Measurements from ENCODE around the gene ADAMTS2.

ADAMTS2 gene

DNA sequence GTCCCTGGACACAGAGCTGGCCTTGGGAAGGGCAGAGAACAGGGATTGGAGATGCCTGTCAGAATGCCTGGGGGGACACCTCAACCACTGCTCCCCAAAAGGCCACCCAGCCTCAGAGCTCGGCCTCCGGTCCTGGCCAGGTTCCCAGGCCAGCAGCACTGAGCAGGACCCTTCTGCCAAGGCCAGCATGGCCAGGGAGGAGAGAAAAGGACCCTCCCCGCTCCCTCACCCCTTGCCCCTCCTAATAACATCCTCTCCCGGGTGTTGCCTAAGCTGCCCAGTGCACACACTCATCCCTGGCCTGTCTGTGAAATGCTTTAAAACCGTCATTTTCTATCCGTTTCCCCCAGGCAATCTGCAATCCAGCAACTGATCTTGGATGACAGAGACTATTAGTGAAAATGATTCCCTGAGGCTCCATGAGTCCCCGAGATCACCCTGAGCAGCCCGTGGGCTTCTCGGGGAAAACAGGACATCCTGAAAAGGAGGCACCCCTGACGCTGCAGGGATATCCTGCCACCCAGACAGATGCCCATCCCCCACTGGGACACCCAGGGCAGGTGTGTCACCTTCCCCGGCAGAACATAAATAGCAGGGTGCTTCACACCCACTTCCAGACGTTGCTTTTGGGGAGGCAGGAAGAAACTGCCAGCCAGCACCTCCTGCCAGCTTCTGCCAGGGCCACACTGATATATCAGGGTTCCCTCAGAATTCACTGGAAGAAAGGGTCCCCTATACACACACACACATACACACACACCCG is 75.3 kb downstream of the ADAMTS2 start:
- DNase-seq (ENCODE audit: low spot score) (peak; percentile 49), ATAC-seq (ENCODE audit: low read depth) (no peak)
- TF ChIP-seq, protein P1, sequence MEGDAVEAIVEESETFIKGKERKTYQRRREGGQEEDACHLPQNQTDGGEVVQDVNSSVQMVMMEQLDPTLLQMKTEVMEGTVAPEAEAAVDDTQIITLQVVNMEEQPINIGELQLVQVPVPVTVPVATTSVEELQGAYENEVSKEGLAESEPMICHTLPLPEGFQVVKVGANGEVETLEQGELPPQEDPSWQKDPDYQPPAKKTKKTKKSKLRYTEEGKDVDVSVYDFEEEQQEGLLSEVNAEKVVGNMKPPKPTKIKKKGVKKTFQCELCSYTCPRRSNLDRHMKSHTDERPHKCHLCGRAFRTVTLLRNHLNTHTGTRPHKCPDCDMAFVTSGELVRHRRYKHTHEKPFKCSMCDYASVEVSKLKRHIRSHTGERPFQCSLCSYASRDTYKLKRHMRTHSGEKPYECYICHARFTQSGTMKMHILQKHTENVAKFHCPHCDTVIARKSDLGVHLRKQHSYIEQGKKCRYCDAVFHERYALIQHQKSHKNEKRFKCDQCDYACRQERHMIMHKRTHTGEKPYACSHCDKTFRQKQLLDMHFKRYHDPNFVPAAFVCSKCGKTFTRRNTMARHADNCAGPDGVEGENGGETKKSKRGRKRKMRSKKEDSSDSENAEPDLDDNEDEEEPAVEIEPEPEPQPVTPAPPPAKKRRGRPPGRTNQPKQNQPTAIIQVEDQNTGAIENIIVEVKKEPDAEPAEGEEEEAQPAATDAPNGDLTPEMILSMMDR (IDR thresholded peaks at IDR 0.05; ENCODE audit: poor library complexity, severe bottlenecking): no peak

DNA sequence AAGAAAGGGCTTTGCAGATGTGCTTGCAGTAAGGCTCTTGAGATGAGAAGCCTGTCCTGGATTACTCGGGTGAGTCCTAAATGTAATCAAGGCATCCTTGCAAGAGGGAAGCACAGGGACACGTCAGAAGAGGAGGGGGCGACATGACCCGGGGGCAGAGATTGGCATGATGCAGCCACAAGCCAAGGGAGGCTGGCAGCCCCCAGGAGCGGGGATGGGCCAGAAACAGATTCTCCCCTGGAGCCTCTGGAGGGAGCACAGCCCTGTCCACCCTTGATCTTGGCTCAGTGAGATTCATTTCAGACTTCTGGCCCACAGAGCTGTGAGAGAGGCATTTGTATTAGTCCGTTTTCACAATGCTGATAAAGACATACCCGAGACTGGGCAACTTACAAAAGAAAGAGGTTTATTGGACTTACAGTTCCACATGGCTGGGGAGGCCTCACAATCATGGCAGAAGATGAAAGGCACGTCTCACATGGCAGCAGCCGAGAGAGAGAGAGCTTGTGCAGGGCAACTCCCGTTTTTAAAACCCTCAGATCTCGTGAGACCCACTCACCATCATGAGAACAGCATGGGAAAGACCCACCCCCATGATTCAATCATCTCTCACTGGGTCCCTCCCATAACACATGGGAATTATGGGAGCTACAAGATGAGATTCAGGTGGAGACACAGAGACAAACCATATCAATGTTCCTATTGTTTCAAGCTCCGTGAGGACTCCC is 76.1 kb downstream of the ADAMTS2 start:
- DNase-seq (ENCODE audit: low spot score) (peak; percentile 23), ATAC-seq (ENCODE audit: low read depth) (no peak)
- peaks cover 4% of the 10 kb centered on the region for H3K9me3 ChIP-seq (ENCODE audit: severe bottlenecking)
- TF ChIP-seq, protein P1 (IDR thresholded peaks at IDR 0.05; ENCODE audit: poor library complexity, severe bottlenecking): no peak
- no peak overlapping the region for H3K27ac ChIP-seq (ENCODE audit: poor library complexity, severe bottlenecking)
- H3K4me3 ChIP-seq (ENCODE audit: severe bottlenecking): no peak overlapping the region
- H3K4me1 ChIP-seq (ENCODE audit: insufficient read depth, poor library complexity, severe bottlenecking): no peaks in the 10 kb centered on the region
- no peaks in the 10 kb centered on the region for H3K27me3 ChIP-seq (ENCODE audit: insufficient read depth, poor library complexity, severe bottlenecking)
- H3K36me3 ChIP-seq (ENCODE audit: low read depth): no peaks in the 10 kb centered on the region

More for the DNA sequence above, 75.3 kb downstream of the ADAMTS2 start:
- no peaks in the 10 kb centered on the region for H3K27me3 ChIP-seq (ENCODE audit: insufficient read depth, poor library complexity, severe bottlenecking)
- no peak overlapping the region for H3K4me3 ChIP-seq (ENCODE audit: severe bottlenecking)
- no peak overlapping the region for H3K27ac ChIP-seq (ENCODE audit: poor library complexity, severe bottlenecking)
- H3K9me3 ChIP-seq (ENCODE audit: severe bottlenecking): peaks cover 6% of the 10 kb centered on the region
- no peaks in the 10 kb centered on the region for H3K36me3 ChIP-seq (ENCODE audit: low read depth)
- H3K4me1 ChIP-seq (ENCODE audit: insufficient read depth, poor library complexity, severe bottlenecking): no peaks in the 10 kb centered on the region

DNA sequence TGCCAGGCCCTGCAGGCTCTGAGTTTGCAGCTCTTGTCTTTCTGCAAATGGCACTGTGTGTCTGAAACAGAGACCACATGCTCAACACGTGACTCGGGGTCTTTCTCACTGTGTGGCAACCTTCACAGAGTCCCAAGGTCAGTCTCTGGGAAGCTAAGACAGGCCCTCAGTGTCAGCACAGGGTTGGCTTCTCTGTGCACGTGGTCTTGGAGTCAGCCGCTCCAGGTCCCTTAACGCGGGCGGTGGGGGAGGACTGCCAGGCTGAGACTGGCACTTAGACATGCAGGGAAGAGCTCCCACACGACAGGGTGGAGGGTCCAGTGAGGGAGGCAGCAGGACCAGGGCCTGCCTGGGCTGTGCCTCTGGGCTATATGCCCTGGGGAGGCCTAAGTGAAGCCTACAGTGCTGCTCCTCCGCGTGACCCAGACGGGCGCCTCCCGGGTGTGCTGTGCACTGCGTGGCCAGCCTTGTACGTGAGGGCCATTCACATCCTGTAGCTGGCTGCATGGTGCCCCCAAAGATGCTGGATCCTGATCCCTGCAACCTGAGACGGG is 76.8 kb downstream of the ADAMTS2 start:
- H3K36me3 ChIP-seq (ENCODE audit: low read depth): no peaks in the 10 kb centered on the region
- H3K4me1 ChIP-seq (ENCODE audit: insufficient read depth, poor library complexity, severe bottlenecking): no peaks in the 10 kb centered on the region
- ATAC-seq (ENCODE audit: low read depth) (no peak), DNase-seq (ENCODE audit: low spot score) (peak; percentile 60)
- no peaks in the 10 kb centered on the region for H3K27me3 ChIP-seq (ENCODE audit: insufficient read depth, poor library complexity, severe bottlenecking)
- TF ChIP-seq, protein P1 (IDR thresholded peaks at IDR 0.05; ENCODE audit: poor library complexity, severe bottlenecking): no peak
- no peak overlapping the region for H3K27ac ChIP-seq (ENCODE audit: poor library complexity, severe bottlenecking)
- no peak overlapping the region for H3K4me3 ChIP-seq (ENCODE audit: severe bottlenecking)
- peaks cover 10% of the 10 kb centered on the region for H3K9me3 ChIP-seq (ENCODE audit: severe bottlenecking)

DNA sequence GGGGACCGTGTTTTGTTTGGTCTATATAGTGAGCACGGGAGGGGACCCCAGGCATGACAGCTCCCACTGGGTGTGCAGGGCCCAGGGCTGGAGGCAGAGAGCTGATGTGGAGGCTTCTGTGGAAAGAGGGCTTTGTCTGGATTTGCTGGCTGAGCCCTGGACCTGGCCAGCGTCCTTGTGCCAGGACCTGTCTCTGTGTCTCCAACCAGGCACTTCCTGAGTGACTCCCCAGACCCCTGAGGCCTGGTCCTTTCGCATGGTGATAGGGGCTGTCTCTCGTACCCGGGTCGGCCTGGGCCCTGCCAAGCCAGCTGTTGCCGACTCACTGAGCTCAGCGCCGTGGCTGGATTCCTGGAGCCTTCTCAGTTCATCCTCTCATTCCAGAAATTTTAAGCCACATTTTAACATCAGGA is 77.6 kb downstream of the ADAMTS2 start:
- ATAC-seq (ENCODE audit: low read depth) (no peak), DNase-seq (ENCODE audit: low spot score) (peak; percentile 55)
- Histone ChIP-seq H3K9me3 (ENCODE audit: severe bottlenecking) (peaks cover 10% of the 10 kb centered on the region), H3K27me3 (ENCODE audit: insufficient read depth, poor library complexity, severe bottlenecking) (no peaks in the 10 kb centered on the region), H3K4me1 (ENCODE audit: insufficient read depth, poor library complexity, severe bottlenecking) (no peaks in the 10 kb centered on the region), H3K27ac (ENCODE audit: poor library complexity, severe bottlenecking) (no peak overlapping the region), H3K36me3 (ENCODE audit: low read depth) (no peaks in the 10 kb centered on the region), H3K4me3 (ENCODE audit: severe bottlenecking) (no peak overlapping the region)
- TF ChIP-seq, protein P1 (IDR thresholded peaks at IDR 0.05; ENCODE audit: poor library complexity, severe bottlenecking): no peak

Data from RWPE2 (cell line).